ENCODE results near the gene SEC22A. TPM values are rescaled to one million over a fixed set of nuclear protein-coding genes. Genes with fewer than 3 reads are reported as not detected.
"Not testable (repeated sequence)": the region's sequence is repeated elsewhere in the genome, so short reads cannot be mapped to it uniquely, and the experiment has no call there.

Gene SEC22A
- total RNA-seq, 1 experiment from 2014 or later: 16.2 TPM

DNA sequence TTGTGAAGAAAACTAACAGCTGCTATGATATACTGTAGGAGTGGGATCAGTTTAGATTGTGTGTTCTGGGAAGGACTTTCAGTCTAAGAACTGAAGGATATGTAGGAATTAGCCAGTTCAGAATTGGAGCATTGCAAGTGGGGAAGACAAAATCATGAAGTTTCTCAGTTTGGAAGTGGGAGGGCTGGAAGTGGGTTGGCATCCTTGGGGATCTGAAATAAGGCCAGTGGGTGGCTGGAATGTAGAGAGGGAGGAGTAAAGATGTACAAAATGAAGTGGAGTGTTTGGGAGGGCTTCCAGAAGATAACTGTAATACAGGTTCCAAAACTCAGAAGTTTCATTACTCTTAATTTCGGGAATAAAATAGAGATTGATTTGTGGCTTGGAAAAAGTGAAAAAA lies 17.2 kb downstream of the SEC22A start:
- Mint-ChIP-seq H3K36me3 (ENCODE audit: insufficient read depth, unreplicated experiment) (peaks cover 12% of the 10 kb centered on the region), H3K4me1 (ENCODE audit: insufficient read depth, unreplicated experiment) (no peaks in the 10 kb centered on the region), H3K27me3 (ENCODE audit: insufficient read depth, unreplicated experiment) (no peaks in the 10 kb centered on the region), H3K4me3 (ENCODE audit: unreplicated experiment) (no peak overlapping the region), H3K9me3 (ENCODE audit: unreplicated experiment) (no peaks in the 10 kb centered on the region), H3K27ac (ENCODE audit: low read depth, unreplicated experiment) (no peak overlapping the region)
- ChIA-PET POLR2A (no interaction called here), CTCF (no interaction called here)
- intact Hi-C loops (cut with micrococcal nuclease): no loop called here
- no TSS peak for BruUV-seq (replicated peaks)
- TF ChIP-seq, protein P1, sequence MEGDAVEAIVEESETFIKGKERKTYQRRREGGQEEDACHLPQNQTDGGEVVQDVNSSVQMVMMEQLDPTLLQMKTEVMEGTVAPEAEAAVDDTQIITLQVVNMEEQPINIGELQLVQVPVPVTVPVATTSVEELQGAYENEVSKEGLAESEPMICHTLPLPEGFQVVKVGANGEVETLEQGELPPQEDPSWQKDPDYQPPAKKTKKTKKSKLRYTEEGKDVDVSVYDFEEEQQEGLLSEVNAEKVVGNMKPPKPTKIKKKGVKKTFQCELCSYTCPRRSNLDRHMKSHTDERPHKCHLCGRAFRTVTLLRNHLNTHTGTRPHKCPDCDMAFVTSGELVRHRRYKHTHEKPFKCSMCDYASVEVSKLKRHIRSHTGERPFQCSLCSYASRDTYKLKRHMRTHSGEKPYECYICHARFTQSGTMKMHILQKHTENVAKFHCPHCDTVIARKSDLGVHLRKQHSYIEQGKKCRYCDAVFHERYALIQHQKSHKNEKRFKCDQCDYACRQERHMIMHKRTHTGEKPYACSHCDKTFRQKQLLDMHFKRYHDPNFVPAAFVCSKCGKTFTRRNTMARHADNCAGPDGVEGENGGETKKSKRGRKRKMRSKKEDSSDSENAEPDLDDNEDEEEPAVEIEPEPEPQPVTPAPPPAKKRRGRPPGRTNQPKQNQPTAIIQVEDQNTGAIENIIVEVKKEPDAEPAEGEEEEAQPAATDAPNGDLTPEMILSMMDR (IDR thresholded peaks at IDR 0.05; ENCODE audit: unreplicated experiment): no peak
- DNase-seq (ENCODE audit: unreplicated experiment): no peak

DNA sequence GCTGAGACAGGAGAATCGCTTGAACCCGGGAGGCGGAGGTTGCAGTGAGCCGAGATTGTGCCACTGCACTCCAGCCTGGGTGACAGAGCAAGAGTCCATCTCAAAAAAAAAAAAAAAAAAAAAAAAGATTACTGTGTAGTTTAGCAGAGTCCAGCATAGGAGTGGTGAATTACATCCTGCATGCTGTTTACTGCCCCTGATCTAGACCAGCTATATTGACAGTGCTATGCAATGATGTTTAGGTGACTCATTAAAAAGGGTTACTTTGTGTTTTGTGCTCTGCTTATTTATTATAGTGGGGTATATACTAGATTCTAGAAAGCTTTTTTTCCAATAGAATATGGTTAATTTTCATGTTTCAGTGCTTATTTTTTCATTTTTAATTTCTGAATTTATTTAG lies 19.6 kb downstream of the SEC22A start:
- BruUV-seq (replicated peaks); H3K4me1 Mint-ChIP-seq (ENCODE audit: insufficient read depth, unreplicated experiment); intact Hi-C loops (cut with micrococcal nuclease); H3K4me3 Mint-ChIP-seq (ENCODE audit: unreplicated experiment); DNase-seq (ENCODE audit: unreplicated experiment); POLR2A ChIA-PET; H3K9me3 Mint-ChIP-seq (ENCODE audit: unreplicated experiment); H3K27ac Mint-ChIP-seq (ENCODE audit: low read depth, unreplicated experiment); H3K27me3 Mint-ChIP-seq (ENCODE audit: insufficient read depth, unreplicated experiment): not testable (repeated sequence)
- CTCF ChIA-PET: interaction anchor here (0.6 to 0.7 kb wide), 2 partner anchors 61 to 1999 kb away, joined by 4 read pairs; no protein-coding TSS in a partner anchor
- peaks cover 19% of the 10 kb centered on the region for H3K36me3 Mint-ChIP-seq (ENCODE audit: insufficient read depth, unreplicated experiment)

DNA sequence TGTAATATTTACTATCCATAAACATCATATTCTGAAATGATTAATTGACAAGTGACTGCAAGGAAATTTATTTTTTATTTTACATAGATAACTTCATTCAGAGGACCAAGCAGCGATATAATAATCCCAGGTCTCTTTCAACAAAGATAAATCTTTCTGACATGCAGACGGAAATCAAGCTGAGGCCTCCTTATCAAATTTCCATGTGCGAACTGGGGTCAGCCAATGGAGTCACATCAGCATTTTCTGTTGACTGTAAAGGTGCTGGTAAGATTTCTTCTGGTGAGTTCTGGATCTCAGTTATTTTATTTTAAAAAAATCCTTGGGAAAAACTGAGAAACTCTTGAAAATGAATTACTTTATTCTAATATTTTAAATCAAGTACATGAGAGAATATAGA lies 23.3 kb downstream of the SEC22A start:
- ChIA-PET CTCF (interaction anchor here (1.0 kb wide), 1 partner anchor 668 kb away, joined by 4 read pairs; no protein-coding TSS in a partner anchor), POLR2A (interaction anchor here (2.3 kb wide), 1 partner anchor 23 kb away, joined by 7 read pairs; the partner anchor contains the start of gene SEC22A)
- BruUV-seq (replicated peaks): no TSS peak
- Mint-ChIP-seq H3K9me3 (ENCODE audit: unreplicated experiment) (peaks cover 14% of the 10 kb centered on the region), H3K36me3 (ENCODE audit: insufficient read depth, unreplicated experiment) (peaks cover 40% of the 10 kb centered on the region), H3K4me1 (ENCODE audit: insufficient read depth, unreplicated experiment) (no peaks in the 10 kb centered on the region), H3K27me3 (ENCODE audit: insufficient read depth, unreplicated experiment) (no peaks in the 10 kb centered on the region), H3K27ac (ENCODE audit: low read depth, unreplicated experiment) (no peak overlapping the region), H3K4me3 (ENCODE audit: unreplicated experiment) (no peak overlapping the region)
- TF ChIP-seq, protein P1 (IDR thresholded peaks at IDR 0.05; ENCODE audit: unreplicated experiment): no peak
- no peak for DNase-seq (ENCODE audit: unreplicated experiment)
- intact Hi-C loops (cut with micrococcal nuclease): no loop called here

DNA sequence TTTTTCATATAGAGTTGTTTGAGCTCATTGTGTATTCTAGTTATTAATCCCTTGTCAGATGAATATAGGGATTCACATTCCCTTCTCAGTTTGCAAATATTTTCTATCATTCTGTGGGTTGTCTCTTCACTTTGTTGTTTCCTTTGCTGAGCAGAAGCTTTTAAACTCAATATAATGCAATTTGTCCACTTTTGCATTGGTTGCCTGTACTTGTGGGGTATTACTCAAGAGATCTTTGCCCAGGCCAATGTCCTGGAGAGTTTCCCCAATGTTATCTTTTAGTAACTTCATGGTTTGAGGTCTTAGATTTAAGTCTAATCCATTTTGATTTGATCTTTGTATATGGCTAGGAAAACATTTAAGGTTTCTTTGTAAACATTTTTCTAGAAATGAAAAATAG lies 24.8 kb downstream of the SEC22A start:
- Mint-ChIP-seq H3K27me3 (ENCODE audit: insufficient read depth, unreplicated experiment) (no peaks in the 10 kb centered on the region), H3K27ac (ENCODE audit: low read depth, unreplicated experiment) (no peak overlapping the region), H3K4me1 (ENCODE audit: insufficient read depth, unreplicated experiment) (no peaks in the 10 kb centered on the region), H3K9me3 (ENCODE audit: unreplicated experiment) (peaks cover 14% of the 10 kb centered on the region), H3K36me3 (ENCODE audit: insufficient read depth, unreplicated experiment) (peaks cover 48% of the 10 kb centered on the region), H3K4me3 (ENCODE audit: unreplicated experiment) (no peak overlapping the region)
- DNase-seq (ENCODE audit: unreplicated experiment): no peak
- BruUV-seq (replicated peaks): no TSS peak
- POLR2A ChIA-PET: interaction anchor here (0.9 to 1.3 kb wide), 2 partner anchors 10 to 13 kb away, joined by 3 read pairs; no protein-coding TSS in a partner anchor
- CTCF ChIA-PET: no interaction called here
- TF ChIP-seq, protein P1 (IDR thresholded peaks at IDR 0.05; ENCODE audit: unreplicated experiment): no peak
- intact Hi-C loops (cut with micrococcal nuclease): no loop called here

DNA sequence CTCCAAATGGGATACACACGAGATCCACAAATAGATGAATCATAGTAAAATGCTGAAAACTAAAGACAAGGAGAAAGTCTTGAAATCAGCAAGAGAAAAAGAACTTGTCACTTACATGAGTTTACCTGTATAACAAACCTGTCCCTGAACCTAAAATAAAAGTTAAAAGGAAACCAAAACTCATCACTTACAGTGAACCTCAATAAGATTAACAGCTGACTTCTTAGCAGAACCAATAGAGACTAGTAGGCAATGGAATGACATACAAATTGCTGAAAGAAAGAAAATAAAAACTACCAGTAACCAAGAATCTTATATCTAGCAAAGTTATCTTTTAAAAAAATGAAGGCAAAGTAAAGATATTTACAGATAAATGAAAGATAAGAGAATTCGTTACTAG lies 27.4 kb downstream of the SEC22A start:
- H3K9me3 Mint-ChIP-seq (ENCODE audit: unreplicated experiment): peaks cover 14% of the 10 kb centered on the region

More for the DNA sequence above, 27.4 kb downstream of the SEC22A start:
- Mint-ChIP-seq H3K4me1 (ENCODE audit: insufficient read depth, unreplicated experiment) (no peaks in the 10 kb centered on the region), H3K27me3 (ENCODE audit: insufficient read depth, unreplicated experiment) (no peaks in the 10 kb centered on the region), H3K27ac (ENCODE audit: low read depth, unreplicated experiment) (no peak overlapping the region), H3K4me3 (ENCODE audit: unreplicated experiment) (no peak overlapping the region), H3K36me3 (ENCODE audit: insufficient read depth, unreplicated experiment) (peaks cover 66% of the 10 kb centered on the region)
- ChIA-PET POLR2A (no interaction called here), CTCF (interaction anchor here (0.7 kb wide), 2 partner anchors 33 to 34 kb away, joined by 3 read pairs; no protein-coding TSS in a partner anchor)
- intact Hi-C loops (cut with micrococcal nuclease): no loop called here
- no TSS peak for BruUV-seq (replicated peaks)
- DNase-seq (ENCODE audit: unreplicated experiment): peak; percentile 1
- TF ChIP-seq, protein P1 (IDR thresholded peaks at IDR 0.05; ENCODE audit: unreplicated experiment): no peak
